Pancreas (tissue), 10 donors: ENCODE measurements around the gene SHROOM1. TPM values are rescaled to one million over a fixed set of nuclear protein-coding genes. Genes with fewer than 3 reads are reported as not detected.

Experiments
- ATAC-seq, 4 donors: fragments of 200-7000 bp; cut with Tn5 transposase; one replicate each; pipeline versions ENCODE4 v1.8.0 to v1.9.1; 2020; ENCODE audit warnings: mild to moderate bottlenecking in 4 of 4, moderate library complexity in 4 of 4
- DNase-seq, 6 donors: peaks; one replicate each; pipeline ENCODE4 v3.0.0-alpha.2; 2020
- FAIRE-seq: peaks from 2 replicates; lab custom pipeline; 2012; peaks lifted over from hg19 to GRCh38; lab: Jason Lieb, UNC
- H3K27ac ChIP-seq, 4 donors: fragments of 200-600 bp; sonication (generic); 1 replicate in 3 of 4; 2 replicates in 1 of 4; pipeline versions ENCODE4 v1.5.0 to v1.8.0; 2020
- H3K27me3 ChIP-seq, 4 donors: fragments of 200-600 bp; one replicate each; pipeline ENCODE4 v1.8.0; 2021
- H3K36me3 ChIP-seq, 3 donors: fragments of 200-600 bp; sonication (generic) in 1 of 3; one replicate each; pipeline versions ENCODE4 v1.5.0 to v1.8.0; 2020 to 2021
- H3K4me1 ChIP-seq, 3 donors: fragments of 200-600 bp; one replicate each; pipeline ENCODE4 v1.8.0; 2021
- H3K4me3 ChIP-seq, 4 donors: fragments of 200-600 bp; sonication (generic) in 2 of 4; one replicate each; pipeline versions ENCODE4 v1.5.0 to v1.8.0; 2020 to 2021
- H3K9me3 ChIP-seq, 4 donors: fragments of 200-600 bp; one replicate each; pipeline ENCODE4 v1.8.0; 2021
- CTCF ChIP-seq, 4 donors: fragments of 200-600 bp; sonication (generic) in 3 of 4; IDR thresholded peaks; one replicate each; pipeline versions ENCODE4 v1.5.0 to v1.8.0; 2021; ENCODE audit warnings: antibody characterized with exemption in 4 of 4
- WGBS, 2 donors: extraction: QIAGEN DNeasy Blood & Tissue Kit; methylation state at CpG; one replicate each; pipeline ENCODE4 v1.1.7; 2013; 5-methylcytosine and 5-hydroxymethylcytosine counted together
- intact Hi-C, 3 donors: fragments of 100-400 bp; cut with DNase I; formaldehyde crosslinking; loops; one replicate each; pipeline versions ENCODE4 v1.11.1 to v1.14.2; 2022
- polyA plus RNA-seq, 2 donors: library from polyadenylated mRNA; stranded (reverse); fragments of 200-250 nt; gene quantifications; one replicate each; pipeline ENCODE4 v1.2.3, GENCODE V29; 2013
- total RNA-seq, 6 donors: library from RNA; stranded (reverse); fragmentation: NEBNext Ultra II Directional in 4 of 6; extraction: Animal tissue kit (Norgen Biotek cat#: 25700) in 4 of 6; gene quantifications; one replicate each; pipeline versions ENCODE4 v1.2.1 to v1.2.4, GENCODE V29; 2021 to 2023
- donor health status: healthy with polysubstance abuse.
- donor health status: DM: no; HTN: no; CAD: no; lungs with moderate emphysema.
- donor health status: DM: no; HTN: no; CAD: no.
- donor health status: control.
- donor health status: control.
- donor health status: Bipolar disorder and iron deficiency.
- donor health status: DM: yes; HTN: yes; CAD: no.
- donor health status: DM: no; HTN: no; CAD: no.
- donor health status: DM: no; HTN: no; CAD: no.
- donor health status: DM: yes; HTN: yes; CAD: no.

Gene SHROOM1
- total and polyA plus RNA-seq, 8 donors = 10.7 to 62.0 (median 12.1) TPM

- no peaks in the 10 kb centered on the region for H3K9me3 ChIP-seq
- no peaks in the 10 kb centered on the region for H3K27me3 ChIP-seq
- no peak overlapping the region for H3K27ac ChIP-seq
- intact Hi-C loops = no loop called here
- no peak overlapping the region for H3K4me3 ChIP-seq
- TF ChIP-seq CTCF (IDR thresholded peaks at IDR 0.05) = no peak
- no peak for FAIRE-seq
- no peak for DNase-seq
- peaks cover 0 to 9% (median 6%) of the 10 kb centered on the region in 3 donors for H3K4me1 ChIP-seq
- no peaks in the 10 kb centered on the region for H3K36me3 ChIP-seq
- peak in 1 of 4 donors; percentile 10 for ATAC-seq
- 72 to 79% methylated on average over 4 of the region's 4 CpGs for WGBS, 2 donors
These were observed 48.3 kb downstream of the SHROOM1 start for GRCh38 chr5:132782101-132782500.

- Histone ChIP-seq H3K4me3 (no peak overlapping the region), H3K4me1 (peaks cover 0 to 9% (median 6%) of the 10 kb centered on the region in 3 donors), H3K36me3 (no peaks in the 10 kb centered on the region), H3K9me3 (no peaks in the 10 kb centered on the region), H3K27me3 (no peaks in the 10 kb centered on the region), H3K27ac (no peak overlapping the region)
- intact Hi-C loops = no loop called here
- ATAC-seq = no peak
- no peak for FAIRE-seq
- no peak for DNase-seq
- no peak for TF ChIP-seq CTCF (IDR thresholded peaks at IDR 0.05)
- 68 to 80% methylated on average over 4 of the region's 4 CpGs for WGBS, 2 donors
These were observed 49.4 kb downstream of the SHROOM1 start for GRCh38 chr5:132781029-132781428.

GRCh38 chr5:132780577-132780976, 49.9 kb downstream of the SHROOM1 start:
- FAIRE-seq (no peak), DNase-seq (no peak), ATAC-seq (no peak)
- Histone ChIP-seq H3K27me3 (no peaks in the 10 kb centered on the region), H3K4me1 (peaks cover 0 to 9% (median 6%) of the 10 kb centered on the region in 3 donors), H3K9me3 (no peaks in the 10 kb centered on the region), H3K4me3 (no peak overlapping the region), H3K27ac (no peak overlapping the region), H3K36me3 (no peaks in the 10 kb centered on the region)
- WGBS, 2 donors = 93 to 98% methylated on average over 1 of the region's 1 CpG
- TF ChIP-seq CTCF (IDR thresholded peaks at IDR 0.05) = no peak
- intact Hi-C loops = no loop called here

- intact Hi-C loops = no loop called here
- Histone ChIP-seq H3K27ac (no peak overlapping the region), H3K36me3 (no peaks in the 10 kb centered on the region), H3K9me3 (no peaks in the 10 kb centered on the region), H3K4me3 (no peak overlapping the region), H3K4me1 (peaks cover 0 to 14% (median 6%) of the 10 kb centered on the region in 3 donors), H3K27me3 (no peaks in the 10 kb centered on the region)
- FAIRE-seq (no peak), ATAC-seq (no peak), DNase-seq (no peak)
- TF ChIP-seq CTCF (IDR thresholded peaks at IDR 0.05) = no peak
- 95% methylated on average over 3 of the region's 3 CpGs for WGBS, 2 donors
These were observed 50.5 kb downstream of the SHROOM1 start for GRCh38 chr5:132779961-132780360.

- DNase-seq (no peak), FAIRE-seq (no peak), ATAC-seq (no peak)
- Histone ChIP-seq H3K4me3 (no peak overlapping the region), H3K36me3 (no peaks in the 10 kb centered on the region), H3K27me3 (no peaks in the 10 kb centered on the region), H3K27ac (no peak overlapping the region), H3K9me3 (no peaks in the 10 kb centered on the region), H3K4me1 (peaks cover 0 to 14% (median 6%) of the 10 kb centered on the region in 3 donors)
- intact Hi-C loops = no loop called here
- TF ChIP-seq CTCF (IDR thresholded peaks at IDR 0.05) = no peak
- 46 to 56% methylated on average over 5 of the region's 5 CpGs for WGBS, 2 donors
These were observed 51.6 kb downstream of the SHROOM1 start for GRCh38 chr5:132778856-132779255.
